Memory B cell (primary cell): ENCODE measurements around the gene CREB3L2.
"Not testable (repeated sequence)": the region's sequence is repeated elsewhere in the genome, so short reads cannot be mapped to it uniquely, and the experiment has no call there.

Experiments
- ATAC-seq: fragments of 150-1000 bp; cut with Tn5 transposase; 2 replicates; pipeline ENCODE4 v1.10.0; 2021; ENCODE audit warnings: low read depth, mild to moderate bottlenecking, moderate library complexity
- DNase-seq, 2 donors: peaks; one replicate each; pipeline ENCODE4 v3.0.0; 2022; ENCODE audit warnings: low spot score in 2 of 2
- H3K27ac Mint-ChIP-seq: one replicate; pipeline ENCODE4 v1.8.0; 2022; ENCODE audit warnings: mild to moderate bottlenecking, moderate library complexity, mixed read lengths
- H3K27me3 Mint-ChIP-seq: one replicate; pipeline ENCODE4 v1.8.0; 2022; ENCODE audit warnings: mixed read lengths
- H3K36me3 Mint-ChIP-seq: one replicate; pipeline ENCODE4 v1.8.0; 2022; ENCODE audit warnings: mild to moderate bottlenecking, mixed read lengths
- H3K4me1 Mint-ChIP-seq: one replicate; pipeline ENCODE4 v1.8.0; 2022; ENCODE audit warnings: mixed read lengths
- H3K4me3 Mint-ChIP-seq: one replicate; pipeline ENCODE4 v1.8.0; 2022; ENCODE audit warnings: mild to moderate bottlenecking, moderate library complexity, mixed read lengths
- H3K9me3 Mint-ChIP-seq: one replicate; pipeline ENCODE4 v1.8.0; 2022; ENCODE audit warnings: mixed read lengths

CREB3L2 gene

GRCh38 chr7:137987968-137988367 lies 13.9 kb downstream of the CREB3L2 start:
- DNase-seq (no peak), ATAC-seq (peak; percentile 23)
- no peak overlapping the region for H3K4me3 Mint-ChIP-seq
- H3K27ac Mint-ChIP-seq, result no peak overlapping the region
- peaks cover 2% of the 10 kb centered on the region for H3K9me3 Mint-ChIP-seq
- H3K4me1 Mint-ChIP-seq, result peaks cover 28% of the 10 kb centered on the region
- H3K27me3 Mint-ChIP-seq, result no peaks in the 10 kb centered on the region
- peaks cover 2% of the 10 kb centered on the region for H3K36me3 Mint-ChIP-seq

- Mint-ChIP-seq H3K36me3 (peaks cover 6% of the 10 kb centered on the region), H3K27me3 (no peaks in the 10 kb centered on the region), H3K4me3 (no peak overlapping the region), H3K9me3 (peaks cover 4% of the 10 kb centered on the region), H3K4me1 (peaks cover 26% of the 10 kb centered on the region), H3K27ac (no peak overlapping the region)
- no peak for ATAC-seq
- DNase-seq, result no peak
Measured at GRCh38 chr7:137987563-137987962, 14.3 kb downstream of the CREB3L2 start.

- Mint-ChIP-seq H3K4me1 (peaks cover 23% of the 10 kb centered on the region), H3K36me3 (peaks cover 8% of the 10 kb centered on the region), H3K9me3 (peaks cover 5% of the 10 kb centered on the region), H3K27ac (peak overlapping the region; percentile 88), H3K27me3 (no peaks in the 10 kb centered on the region), H3K4me3 (no peak overlapping the region)
- no peak for DNase-seq
- ATAC-seq, result no peak
Measured at GRCh38 chr7:137987018-137987349, 14.9 kb downstream of the CREB3L2 start.

GRCh38 chr7:137986252-137987017 lies 15.5 kb downstream of the CREB3L2 start:
- no peaks in the 10 kb centered on the region for H3K27me3 Mint-ChIP-seq
- ATAC-seq, result no peak
- peak overlapping the region; percentile 88 for H3K27ac Mint-ChIP-seq

GRCh38 chr7:137985897-137986251 lies 16.0 kb downstream of the CREB3L2 start:
- H3K36me3 Mint-ChIP-seq, result peaks cover 12% of the 10 kb centered on the region
- H3K9me3 Mint-ChIP-seq, result peaks cover 5% of the 10 kb centered on the region
- H3K27ac Mint-ChIP-seq, result peak overlapping the region; percentile 88
- no peaks in the 10 kb centered on the region for H3K27me3 Mint-ChIP-seq
- peaks cover 27% of the 10 kb centered on the region for H3K4me1 Mint-ChIP-seq
- H3K4me3 Mint-ChIP-seq, result no peak overlapping the region
- no peak for DNase-seq
- ATAC-seq, result peak; percentile 77

More at GRCh38 chr7:137986252-137987017, 15.5 kb downstream of the CREB3L2 start:
- Mint-ChIP-seq H3K9me3 (peaks cover 5% of the 10 kb centered on the region), H3K4me1 (peaks cover 23% of the 10 kb centered on the region), H3K36me3 (peaks cover 8% of the 10 kb centered on the region), H3K4me3 (peak overlapping the region; percentile 21)
- DNase-seq, result no peak

- no peaks in the 10 kb centered on the region for H3K27me3 Mint-ChIP-seq
- peak overlapping the region; percentile 88 for H3K27ac Mint-ChIP-seq
- H3K9me3 Mint-ChIP-seq, result peaks cover 5% of the 10 kb centered on the region
- no peak overlapping the region for H3K4me3 Mint-ChIP-seq
- no peak for DNase-seq
- ATAC-seq, result peak; percentile 83
- peaks cover 29% of the 10 kb centered on the region for H3K4me1 Mint-ChIP-seq
- peaks cover 12% of the 10 kb centered on the region for H3K36me3 Mint-ChIP-seq
Measured at GRCh38 chr7:137985253-137985896, 16.5 kb downstream of the CREB3L2 start.

GRCh38 chr7:137984181-137985041 lies 17.5 kb downstream of the CREB3L2 start:
- Mint-ChIP-seq H3K4me3 (no peak overlapping the region), H3K27ac (peak overlapping the region; percentile 88), H3K4me1 (peaks cover 29% of the 10 kb centered on the region), H3K9me3 (peaks cover 5% of the 10 kb centered on the region), H3K27me3 (no peaks in the 10 kb centered on the region), H3K36me3 (peaks cover 12% of the 10 kb centered on the region)
- ATAC-seq (no peak), DNase-seq (no peak)

GRCh38 chr7:137983323-137984008 lies 18.4 kb downstream of the CREB3L2 start:
- Mint-ChIP-seq H3K9me3 (peaks cover 5% of the 10 kb centered on the region), H3K4me1 (peaks cover 29% of the 10 kb centered on the region), H3K4me3 (no peak overlapping the region), H3K27me3 (no peaks in the 10 kb centered on the region), H3K27ac (no peak overlapping the region), H3K36me3 (peaks cover 12% of the 10 kb centered on the region)
- no peak for DNase-seq
- ATAC-seq, result no peak

GRCh38 chr7:137982394-137982793 lies 19.5 kb downstream of the CREB3L2 start:
- not testable (repeated sequence) for H3K4me3 Mint-ChIP-seq, H3K27me3 Mint-ChIP-seq, H3K27ac Mint-ChIP-seq, H3K9me3 Mint-ChIP-seq, DNase-seq, ATAC-seq
- H3K4me1 Mint-ChIP-seq, result peaks cover 31% of the 10 kb centered on the region
- H3K36me3 Mint-ChIP-seq, result peaks cover 15% of the 10 kb centered on the region

- Mint-ChIP-seq H3K4me1 (peaks cover 28% of the 10 kb centered on the region), H3K36me3 (peaks cover 15% of the 10 kb centered on the region), H3K4me3 (no peak overlapping the region), H3K27ac (no peak overlapping the region), H3K9me3 (peaks cover 5% of the 10 kb centered on the region), H3K27me3 (no peaks in the 10 kb centered on the region)
- ATAC-seq, result no peak
- no peak for DNase-seq
Measured at GRCh38 chr7:137981668-137982067, 20.2 kb downstream of the CREB3L2 start.

- peaks cover 5% of the 10 kb centered on the region for H3K9me3 Mint-ChIP-seq
- no peaks in the 10 kb centered on the region for H3K27me3 Mint-ChIP-seq
- peaks cover 15% of the 10 kb centered on the region for H3K36me3 Mint-ChIP-seq
- peaks cover 24% of the 10 kb centered on the region for H3K4me1 Mint-ChIP-seq
- ATAC-seq (no peak), DNase-seq (no peak)
- no peak overlapping the region for H3K4me3 Mint-ChIP-seq
- no peak overlapping the region for H3K27ac Mint-ChIP-seq
Measured at GRCh38 chr7:137981175-137981574, 20.7 kb downstream of the CREB3L2 start.

- H3K27me3 Mint-ChIP-seq, result no peaks in the 10 kb centered on the region
- H3K4me3 Mint-ChIP-seq, result no peak overlapping the region
- H3K9me3 Mint-ChIP-seq, result peaks cover 5% of the 10 kb centered on the region
- DNase-seq (no peak), ATAC-seq (no peak)
- no peak overlapping the region for H3K27ac Mint-ChIP-seq
- peaks cover 17% of the 10 kb centered on the region for H3K4me1 Mint-ChIP-seq
- peaks cover 15% of the 10 kb centered on the region for H3K36me3 Mint-ChIP-seq
Measured at GRCh38 chr7:137980308-137980707, 21.6 kb downstream of the CREB3L2 start.

- DNase-seq, result no peak
- Mint-ChIP-seq H3K27me3 (no peaks in the 10 kb centered on the region), H3K27ac (no peak overlapping the region), H3K36me3 (peaks cover 19% of the 10 kb centered on the region), H3K4me3 (no peak overlapping the region), H3K4me1 (peaks cover 12% of the 10 kb centered on the region), H3K9me3 (peaks cover 5% of the 10 kb centered on the region)
- ATAC-seq, result no peak
Measured at GRCh38 chr7:137978464-137979237, 23.2 kb downstream of the CREB3L2 start.
